Activated gamma-delta T cell treated with Interleukin-2 at 50 U/mL for 16 hours (primary cell): ENCODE results near the gene PKNOX2.

Experiments
- DNase-seq: peaks from one replicate; pipeline ENCODE4 v3.0.0-alpha.2; 2020

The PKNOX2 gene

DNA sequence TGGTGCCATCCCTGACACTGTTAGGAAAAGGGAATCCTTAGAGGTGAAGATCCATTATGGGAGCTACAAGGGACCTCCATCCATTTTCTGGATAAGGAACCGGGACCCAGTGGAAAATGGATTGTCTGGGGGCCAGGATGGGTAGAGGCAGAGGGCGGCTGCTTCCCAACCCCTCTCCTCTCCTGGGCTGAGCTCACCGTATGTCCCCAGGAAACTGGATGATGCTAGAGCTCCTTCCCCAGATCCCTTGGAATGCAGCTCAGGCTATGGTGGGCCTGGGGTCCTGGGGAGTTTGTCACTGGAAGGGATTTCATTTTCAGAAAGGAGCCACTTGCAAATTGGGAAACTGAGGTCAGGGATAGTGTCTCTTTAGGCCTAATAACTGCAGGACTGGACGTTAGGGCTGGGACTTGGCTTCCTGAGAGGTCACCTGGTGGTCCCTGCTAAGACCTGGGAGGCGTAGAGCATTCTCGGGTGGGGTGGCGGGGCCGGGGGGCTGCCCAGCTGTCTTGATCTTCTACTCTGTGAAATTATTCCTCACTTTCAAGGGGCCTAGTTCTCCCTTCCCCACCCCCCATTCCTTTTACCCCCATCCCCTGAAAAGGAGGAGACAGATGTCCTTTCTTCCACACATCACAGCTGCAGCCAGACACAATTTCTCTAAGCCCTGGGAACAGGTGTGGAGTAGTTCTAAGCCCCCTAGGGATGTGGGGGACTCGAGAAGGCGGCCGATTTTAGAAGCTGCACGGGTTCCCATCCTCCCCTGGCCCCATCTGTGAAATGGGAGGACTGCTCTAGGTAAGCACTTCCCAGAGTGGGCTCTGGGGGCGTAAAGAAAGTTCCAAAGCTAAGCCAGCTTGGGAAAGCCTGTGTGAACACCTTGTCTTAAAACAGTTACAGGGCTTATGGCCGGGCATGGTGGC is 99.8 kb downstream of the PKNOX2 start:
- DNase-seq, result no peak

DNA sequence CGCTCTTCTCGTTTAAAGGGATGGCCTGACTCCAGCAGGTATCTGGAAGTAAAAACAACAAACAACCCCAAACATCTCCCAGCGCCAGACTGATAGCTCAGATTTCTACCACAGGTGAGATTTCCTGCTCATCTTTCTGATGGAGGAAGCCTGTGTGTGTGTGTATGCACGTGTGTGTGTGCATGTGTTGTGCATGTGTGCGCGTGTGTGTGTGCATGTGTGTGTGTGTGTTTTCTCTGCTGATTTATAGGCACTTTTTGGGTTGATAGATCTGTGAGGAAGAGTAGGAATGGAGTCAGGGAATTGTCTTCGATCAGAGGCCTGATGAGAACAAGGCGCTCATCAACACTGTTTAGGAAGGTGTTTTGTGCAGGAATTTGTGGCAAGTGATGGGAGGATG is 103.0 kb downstream of the PKNOX2 start:
- no peak for DNase-seq

DNA sequence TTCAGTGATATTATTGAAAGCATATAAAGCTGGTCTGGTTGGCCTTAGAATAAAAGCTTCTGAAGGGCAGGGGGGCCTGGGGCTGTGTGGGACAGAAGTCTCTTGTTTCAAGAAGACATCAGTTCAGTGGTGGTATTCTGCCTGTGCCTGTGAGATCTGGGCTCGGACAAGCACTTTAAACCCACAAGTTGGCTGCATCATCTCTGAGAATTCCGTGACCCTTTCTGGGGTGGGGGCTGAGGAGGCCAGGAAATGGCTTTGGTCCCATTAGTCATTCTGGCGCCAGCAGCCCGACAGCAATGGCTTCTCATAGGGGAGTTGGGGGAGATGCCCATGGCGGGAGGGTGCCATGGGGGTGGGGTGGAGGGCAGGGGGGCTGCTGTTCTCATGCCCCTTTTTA is 104.1 kb downstream of the PKNOX2 start:
- DNase-seq, result no peak

DNA sequence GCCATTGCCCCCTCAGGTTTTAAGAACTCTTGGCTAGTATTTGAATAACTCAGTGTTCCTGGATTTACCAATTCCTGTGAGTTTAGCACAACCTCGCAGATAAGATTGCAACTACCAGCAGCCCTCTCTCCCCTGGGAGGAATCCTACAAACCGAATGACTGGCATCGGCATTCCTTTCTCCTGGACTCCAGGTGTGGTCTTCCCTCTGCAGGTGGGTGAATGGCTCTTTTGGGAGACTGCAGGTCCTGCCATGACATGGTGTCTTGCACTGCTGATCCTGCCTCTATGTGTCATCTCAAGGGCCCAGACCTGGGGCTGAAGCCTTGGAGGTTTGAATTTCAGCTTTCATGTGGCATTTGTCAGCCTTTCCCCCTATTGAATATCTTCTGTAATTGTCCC is 105.6 kb downstream of the PKNOX2 start:
- DNase-seq, result no peak

DNA sequence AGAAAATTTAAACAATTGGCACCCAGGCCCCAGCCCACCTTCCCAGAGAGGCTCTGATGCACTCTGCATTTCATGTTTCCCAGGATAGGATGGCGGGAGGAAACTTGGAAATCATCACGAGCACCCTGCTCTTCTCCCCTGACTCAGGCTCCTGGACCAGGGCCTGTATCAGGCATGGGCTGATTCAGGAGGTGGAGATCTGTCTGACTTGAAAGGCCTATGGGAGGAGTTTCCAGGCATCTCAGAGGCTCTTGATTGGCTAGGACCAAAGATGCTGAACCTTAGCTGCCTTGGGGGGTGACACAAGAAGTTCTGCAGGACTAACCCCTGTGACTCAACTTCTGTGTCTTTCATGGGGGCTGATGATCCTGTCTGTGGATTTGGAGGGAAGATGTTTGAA is 106.2 kb downstream of the PKNOX2 start:
- no peak for DNase-seq

GRCh38 chr11:125271483-125272091 is 107.0 kb downstream of the PKNOX2 start:
- no peak for DNase-seq

GRCh38 chr11:125272092-125272491 is 107.5 kb downstream of the PKNOX2 start:
- no peak for DNase-seq

- DNase-seq, result no peak
Observed at GRCh38 chr11:125272821-125273220, 108.3 kb downstream of the PKNOX2 start.

GRCh38 chr11:125273519-125274000 is 109.0 kb downstream of the PKNOX2 start:
- no peak for DNase-seq

GRCh38 chr11:125274309-125274708 is 109.8 kb downstream of the PKNOX2 start:
- no peak for DNase-seq

DNA sequence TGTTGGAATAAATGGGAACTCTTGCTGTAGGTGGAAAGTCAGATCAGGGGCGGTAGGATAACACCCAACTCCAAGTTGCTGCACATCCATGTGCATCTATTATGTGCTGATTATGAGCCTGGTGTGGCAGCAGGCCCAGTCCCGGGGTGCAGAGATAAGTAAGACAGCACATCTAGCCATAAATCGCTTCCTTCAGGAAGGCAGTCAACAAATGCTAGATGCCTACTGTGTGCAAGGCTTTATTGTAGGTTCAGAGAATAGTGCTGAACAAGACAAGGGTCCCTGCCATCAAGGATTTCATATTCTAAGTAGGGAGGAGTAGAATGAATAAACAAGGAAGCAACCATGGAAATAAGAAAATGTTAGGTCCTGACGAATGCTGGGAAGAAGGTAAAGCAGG is 110.2 kb downstream of the PKNOX2 start:
- DNase-seq, result no peak

GRCh38 chr11:125275905-125276618 is 111.5 kb downstream of the PKNOX2 start:
- no peak for DNase-seq

GRCh38 chr11:125276619-125276976 is 112.0 kb downstream of the PKNOX2 start:
- no peak for DNase-seq

- DNase-seq, result no peak
Observed at GRCh38 chr11:125279676-125280418, 115.3 kb downstream of the PKNOX2 start.

DNA sequence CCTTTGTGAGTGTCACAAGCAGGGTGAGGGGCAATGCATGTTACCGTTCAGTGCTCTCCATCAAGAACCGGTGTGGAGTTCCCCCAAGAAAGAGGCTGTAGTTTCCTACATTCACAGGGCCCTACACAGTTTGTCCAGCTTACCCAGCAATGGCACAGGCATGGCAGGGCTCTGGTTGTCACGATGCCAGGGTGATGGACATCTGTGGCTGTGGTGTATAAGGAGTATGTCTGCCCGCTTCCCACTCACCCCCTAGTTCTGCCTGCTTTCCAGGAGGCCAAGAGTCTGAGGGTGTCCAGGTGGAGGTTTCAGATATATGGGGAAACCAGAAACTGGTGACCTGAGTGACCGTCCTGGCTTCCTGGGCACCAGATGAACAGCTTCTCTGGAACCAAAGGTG is 116.1 kb downstream of the PKNOX2 start:
- DNase-seq, result no peak

DNA sequence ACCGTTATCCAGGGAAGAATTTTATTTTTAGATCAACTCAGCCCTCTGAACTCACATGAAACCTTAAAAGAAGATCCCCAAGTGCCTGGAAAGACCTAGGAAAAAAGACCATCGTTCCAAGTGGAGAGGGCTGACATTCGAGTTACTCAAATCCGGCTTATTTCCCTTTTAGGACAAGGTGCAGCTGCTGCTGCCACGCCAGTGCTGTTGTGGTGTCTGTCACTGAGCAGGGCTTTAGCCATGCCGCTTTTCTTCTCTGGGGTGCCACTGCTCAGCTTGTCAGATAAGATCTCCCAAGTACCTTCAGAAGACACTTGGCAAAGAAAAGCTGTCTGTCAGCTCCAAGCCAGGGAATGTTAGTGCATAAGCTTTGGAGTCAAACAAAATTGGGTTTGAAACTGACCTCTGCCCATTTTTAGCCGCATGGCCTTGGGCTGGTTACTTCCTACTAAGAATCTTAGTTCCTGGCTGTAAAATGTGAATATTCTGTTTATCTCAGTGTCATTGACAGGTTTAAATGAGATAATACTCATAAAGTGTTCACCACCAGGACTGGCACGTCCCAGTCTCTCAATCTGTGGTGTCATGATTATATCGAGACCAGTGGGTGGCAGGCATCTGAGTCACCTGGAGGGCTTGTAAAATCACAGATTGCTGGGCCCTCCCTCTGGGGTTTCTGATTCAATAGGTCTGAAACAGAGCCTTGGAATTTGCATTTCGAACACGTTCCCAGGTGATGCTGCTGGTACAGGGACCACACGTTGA is 117.5 kb downstream of the PKNOX2 start:
- DNase-seq, result no peak

DNA sequence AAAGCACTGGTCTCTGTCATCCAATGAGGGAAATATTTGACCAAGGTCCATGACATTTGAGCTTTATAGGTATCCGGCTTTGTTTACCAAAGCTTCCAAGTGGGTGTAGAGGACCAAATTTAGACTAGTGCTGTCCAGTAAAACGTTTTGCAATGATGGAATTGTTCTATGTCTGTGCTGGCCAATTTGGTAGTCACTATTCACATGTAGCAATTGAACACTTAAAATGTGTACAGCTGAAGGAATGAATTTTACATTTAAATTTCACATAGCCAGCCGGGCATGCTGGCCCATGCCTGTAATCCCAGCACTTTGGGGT is 118.0 kb downstream of the PKNOX2 start:
- DNase-seq, result no peak

- no peak for DNase-seq
Observed at GRCh38 chr11:125284245-125284850, 119.8 kb downstream of the PKNOX2 start.

- DNase-seq, result no peak
Observed at GRCh38 chr11:125285844-125286243, 121.3 kb downstream of the PKNOX2 start.

GRCh38 chr11:125286486-125286885 is 121.9 kb downstream of the PKNOX2 start:
- DNase-seq, result no peak

- DNase-seq, result no peak
Observed at GRCh38 chr11:125287491-125288210, 123.1 kb downstream of the PKNOX2 start.
